Colonic mucosa (tissue), 4 donors: Measurements from ENCODE around the gene TBX5. TPM values are rescaled to one million over a fixed set of nuclear protein-coding genes. Genes with fewer than 3 reads are reported as not detected.

Experiments
- DNase-seq: peaks from one replicate; pipeline ENCODE4 v3.0.0-alpha.2; 2020
- H3K27ac ChIP-seq: fragments of 200-600 bp; one replicate; pipeline ENCODE4 v1.8.0; 2021
- H3K27me3 ChIP-seq: fragments of 200-600 bp; one replicate; pipeline ENCODE4 v1.8.0; 2021
- H3K36me3 ChIP-seq: fragments of 200-600 bp; one replicate; pipeline ENCODE4 v1.8.0; 2021
- H3K4me1 ChIP-seq: fragments of 200-600 bp; one replicate; pipeline ENCODE4 v1.8.0; 2021; ENCODE audit warnings: mild to moderate bottlenecking
- H3K4me3 ChIP-seq: fragments of 200-600 bp; one replicate; pipeline ENCODE4 v1.8.0; 2021
- H3K9ac ChIP-seq, 2 donors: one replicate each; pipeline ENCODE4 v1.7.0; 2013; ENCODE audit warnings: control low read depth in 2 of 2, low read depth in 2 of 2, low read length in 2 of 2
- H3K9me3 ChIP-seq: fragments of 200-600 bp; one replicate; pipeline ENCODE4 v1.8.0; 2021
- CTCF ChIP-seq: fragments of 200-600 bp; IDR thresholded peaks from one replicate; pipeline ENCODE4 v1.8.0; 2022; ENCODE audit warnings: antibody characterized with exemption, mild to moderate bottlenecking
- intact Hi-C: fragments of 100-400 bp; cut with DNase I; formaldehyde crosslinking; loops from one replicate; pipeline ENCODE4 v1.14.1; 2022
- total RNA-seq, 2 donors: library from RNA; stranded (reverse); fragmentation: NEBNext Ultra II Directional in 1 of 2; extraction: Animal tissue kit (Norgen Biotek cat#: 25700) in 1 of 2; gene quantifications; one replicate each; pipeline ENCODE4 v1.2.1, GENCODE V29; 2021
- donor health status: healthy.
- donor health status: DM: no; HTN: no; CAD: no.
- donor health status: DM: no; HTN: no; CAD: no.

The TBX5 gene
- total RNA-seq: not detected

GRCh38 chr12:114405519-114406271, at the start of gene TBX5:
Gene TBX5, minus strand, starts transcription at chr12:114406144. Its CDS starts 2,246 bp downstream, at chr12:114403898.
- H3K9ac ChIP-seq: no peak within 1 kb of the TSS
- H3K4me1 ChIP-seq: no peaks in the 10 kb centered on the region
- H3K9me3 ChIP-seq: no peaks in the 10 kb centered on the region
- H3K27me3 ChIP-seq: peaks cover 89% of the 10 kb centered on the region
- TF ChIP-seq CTCF: no peak
- no peaks in the 10 kb centered on the region for H3K36me3 ChIP-seq
- H3K27ac ChIP-seq: no peak within 1 kb of the TSS
- no peak within 1 kb of the TSS for H3K4me3 ChIP-seq
- intact Hi-C loops: no loop called here
- no peak for DNase-seq

DNA sequence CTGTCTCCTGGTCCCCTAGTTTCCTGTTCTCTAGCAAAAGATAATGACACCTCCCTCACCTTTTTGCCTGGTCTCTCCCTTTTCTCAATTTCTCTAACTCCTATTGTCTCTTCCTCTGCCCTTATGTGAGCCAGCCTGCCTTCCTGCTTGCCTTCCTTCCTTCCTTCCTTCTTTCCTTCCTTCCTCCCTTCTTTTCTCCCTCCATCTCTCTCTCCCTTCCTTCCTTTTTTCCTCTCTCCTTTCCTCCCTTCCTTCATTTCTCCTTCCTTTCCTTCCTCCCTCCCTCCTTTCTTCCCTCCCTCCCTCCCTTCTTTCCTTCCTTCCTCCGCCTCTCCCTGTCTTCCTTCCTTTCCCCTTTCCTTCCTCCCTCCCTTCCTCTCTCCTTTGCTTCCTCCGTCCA, 45.7 kb upstream of the TBX5 start:
- no peak overlapping the region for H3K9ac ChIP-seq
- no peaks in the 10 kb centered on the region for H3K9me3 ChIP-seq
- no peak overlapping the region for H3K4me3 ChIP-seq
- H3K27ac ChIP-seq: no peak overlapping the region
- H3K36me3 ChIP-seq: no peaks in the 10 kb centered on the region
- DNase-seq: no peak
- no peaks in the 10 kb centered on the region for H3K4me1 ChIP-seq
- no peak for TF ChIP-seq CTCF
- peaks cover 22% of the 10 kb centered on the region for H3K27me3 ChIP-seq
- intact Hi-C loops: no loop called here

- Histone ChIP-seq H3K4me3 (no peak overlapping the region), H3K9ac (no peak overlapping the region), H3K27me3 (peaks cover 31% of the 10 kb centered on the region), H3K9me3 (no peaks in the 10 kb centered on the region), H3K4me1 (no peaks in the 10 kb centered on the region), H3K27ac (no peak overlapping the region), H3K36me3 (no peaks in the 10 kb centered on the region)
- no peak for TF ChIP-seq CTCF
- no peak for DNase-seq
- intact Hi-C loops: no loop called here
These were observed 44.8 kb upstream of the TBX5 start for GRCh38 chr12:114450515-114451300.

DNA sequence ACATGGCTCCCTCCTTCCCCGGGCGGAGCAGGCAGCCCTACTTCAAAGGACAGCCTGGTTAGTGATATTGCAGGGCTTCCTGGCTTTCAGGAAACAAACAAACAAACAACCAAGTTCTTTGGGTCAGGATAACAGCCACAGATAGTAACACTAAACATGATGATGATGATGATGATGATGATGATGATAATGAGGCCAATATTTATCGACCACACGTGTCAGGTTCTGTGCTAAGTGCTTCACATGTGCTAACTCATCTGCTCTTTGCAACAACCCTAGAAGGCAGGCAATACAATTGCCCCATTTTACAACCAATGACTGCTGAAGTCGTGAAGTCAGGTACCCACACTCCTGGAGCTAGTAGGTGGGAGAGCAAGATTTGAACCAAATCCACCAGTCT, 44.1 kb upstream of the TBX5 start:
- no peaks in the 10 kb centered on the region for H3K4me1 ChIP-seq
- H3K9ac ChIP-seq: no peak overlapping the region
- intact Hi-C loops: no loop called here

DNA sequence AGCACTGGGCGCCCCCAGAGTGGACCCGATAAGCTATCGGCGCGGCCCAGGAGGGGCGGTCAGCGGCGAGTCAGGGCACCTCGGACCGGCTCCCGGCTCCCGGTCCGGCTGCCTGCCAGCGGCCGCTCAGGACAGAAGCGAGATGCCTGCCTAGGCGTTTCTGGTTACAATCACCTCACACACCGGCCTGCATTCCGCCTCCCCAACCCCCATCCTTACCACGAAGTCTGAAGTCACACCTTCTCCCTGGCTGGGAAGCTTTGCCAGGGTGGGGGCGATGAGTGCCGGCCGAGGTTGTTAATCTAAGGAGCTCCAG, 42.6 kb upstream of the TBX5 start:
- no peaks in the 10 kb centered on the region for H3K9me3 ChIP-seq
- no peak for TF ChIP-seq CTCF
- no peak overlapping the region for H3K9ac ChIP-seq
- H3K4me1 ChIP-seq: no peaks in the 10 kb centered on the region
- H3K27me3 ChIP-seq: peaks cover 52% of the 10 kb centered on the region
- H3K36me3 ChIP-seq: no peaks in the 10 kb centered on the region
- intact Hi-C loops: no loop called here
- no peak overlapping the region for H3K27ac ChIP-seq
- no peak for DNase-seq
- no peak overlapping the region for H3K4me3 ChIP-seq

More for the DNA sequence above, 44.1 kb upstream of the TBX5 start:
- Histone ChIP-seq H3K27me3 (peaks cover 38% of the 10 kb centered on the region), H3K4me3 (no peak overlapping the region), H3K27ac (no peak overlapping the region), H3K9me3 (no peaks in the 10 kb centered on the region), H3K36me3 (no peaks in the 10 kb centered on the region)
- TF ChIP-seq CTCF: no peak
- no peak for DNase-seq
